Endodermal cell (in vitro differentiated cells): ENCODE results near the gene TLE5. TPM values are rescaled to one million over a fixed set of nuclear protein-coding genes. Genes with fewer than 3 reads are reported as not detected.
"Not testable (repeated sequence)": the region's sequence is repeated elsewhere in the genome, so short reads cannot be mapped to it uniquely, and the experiment has no call there.

Source experiments
- DNase-seq: peaks from one replicate; pipeline ENCODE4 v3.0.0-alpha.2; 2017
- H3K27ac ChIP-seq: 2 replicates; pipeline ENCODE4 v1.5.1; 2013; ENCODE audit warnings: mild to moderate bottlenecking, low read depth, low read length, moderate library complexity
- H3K27me3 ChIP-seq: 2 replicates; pipeline ENCODE4 v1.6.1; 2013; ENCODE audit warnings: mild to moderate bottlenecking, low read length, moderate library complexity; ENCODE audit not compliant: insufficient read depth, control insufficient read depth, poor library complexity, severe bottlenecking
- H3K36me3 ChIP-seq: 2 replicates; pipeline ENCODE4 v1.7.0; 2013; ENCODE audit warnings: mild to moderate bottlenecking, low read length, moderate library complexity; ENCODE audit not compliant: control insufficient read depth, insufficient read depth
- H3K4me1 ChIP-seq: one replicate; pipeline ENCODE4 v1.7.0; 2013; ENCODE audit warnings: low read length; ENCODE audit not compliant: control insufficient read depth, insufficient read depth
- H3K4me3 ChIP-seq: 2 replicates; pipeline ENCODE4 v1.5.1; 2013; ENCODE audit warnings: mild to moderate bottlenecking, low read length, moderate library complexity
- H3K9ac ChIP-seq: 2 replicates; pipeline ENCODE4 v1.6.1; 2013; ENCODE audit warnings: mild to moderate bottlenecking, low read length, moderate library complexity; ENCODE audit not compliant: poor library complexity, severe bottlenecking; ENCODE audit errors: extremely low read depth
- H3K9me3 ChIP-seq: 2 replicates; pipeline ENCODE4 v1.6.1; 2013; ENCODE audit warnings: mild to moderate bottlenecking, low read length, moderate library complexity; ENCODE audit not compliant: control insufficient read depth
- H3K27ac Mint-ChIP-seq: 2 replicates; pipeline ENCODE4 v1.8.0; 2020; ENCODE audit warnings: mixed read lengths
- H3K27me3 Mint-ChIP-seq: 2 replicates; pipeline ENCODE4 v1.8.0; 2021; ENCODE audit warnings: mild to moderate bottlenecking, mixed read lengths; ENCODE audit not compliant: insufficient read depth
- H3K36me3 Mint-ChIP-seq: 2 replicates; pipeline ENCODE4 v1.8.0; 2020; ENCODE audit warnings: low read depth, mixed read lengths
- H3K4me1 Mint-ChIP-seq: 2 replicates; pipeline ENCODE4 v1.8.0; 2020; ENCODE audit warnings: mixed read lengths
- H3K4me3 Mint-ChIP-seq: 2 replicates; pipeline ENCODE4 v1.8.0; 2020; ENCODE audit warnings: mild to moderate bottlenecking, moderate library complexity, mixed read lengths
- H3K9me3 Mint-ChIP-seq: 2 replicates; pipeline ENCODE4 v1.8.0; 2020; ENCODE audit warnings: mild to moderate bottlenecking, mixed read lengths
- WGBS, 2 experiments: methylation state at CpG; one replicate each; pipeline versions ENCODE4 v1.1.5 to v1.1.7; 2013; ENCODE audit warnings: missing lambda C conversion rate in 2 of 2, mixed read lengths in 1 of 2; ENCODE audit not compliant: insufficient coverage in 1 of 2, insufficient read length in 1 of 2; 5-methylcytosine and 5-hydroxymethylcytosine counted together
- total RNA-seq, 2 donors: library from RNA; stranded (reverse); fragmentation: NEBNext Ultra II Directional in 1 of 2; extraction: Animal tissue kit (Norgen Biotek cat#: 25700) in 1 of 2; gene quantifications; 2 replicates in 1 of 2; 3 replicates in 1 of 2; pipeline ENCODE4 v1.2.1, GENCODE V29; 2021
- TF ChIP-seq, protein P1 (sequence below): fragments of 200-600 bp; sonication (generic); conservative IDR thresholded peaks from 2 replicates; pipeline ENCODE4 v1.5.0; 2021; ENCODE audit warnings: antibody characterized with exemption, mild to moderate bottlenecking

Gene TLE5
- total RNA-seq, 2 donors from 2014 or later = 488 to 575 TPM

DNA sequence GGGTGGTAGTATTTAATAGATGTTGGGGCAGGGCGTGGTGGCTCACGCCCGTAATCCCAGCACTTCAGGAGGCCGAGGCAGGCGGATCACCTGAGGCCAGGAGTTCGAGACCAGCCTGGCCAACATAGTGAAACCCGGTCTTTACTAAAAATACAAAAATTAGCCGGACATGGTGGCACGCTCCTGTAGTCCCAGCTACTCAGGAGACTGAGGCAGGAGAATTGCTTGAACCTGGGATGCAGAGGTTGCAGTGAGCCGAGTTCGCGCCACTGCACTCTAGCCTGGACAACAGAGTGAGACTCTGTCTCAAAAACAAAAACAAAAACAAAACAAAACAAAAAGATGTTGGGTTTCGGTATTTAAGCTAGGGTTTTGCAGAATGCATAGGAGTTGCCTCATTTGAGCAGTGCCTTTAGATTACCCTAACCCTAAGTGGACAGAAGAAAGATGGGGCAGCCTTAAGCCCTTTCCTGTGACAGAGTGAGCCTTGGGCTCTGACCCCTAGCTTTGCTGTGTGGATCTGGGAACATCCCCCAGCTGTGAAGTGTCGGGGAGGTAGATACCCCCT is 25.2 kb downstream of the TLE5 start:
- H3K36me3 Mint-ChIP-seq, H3K27ac ChIP-seq, H3K4me1 ChIP-seq, DNase-seq, H3K9me3 Mint-ChIP-seq, H3K9ac ChIP-seq, H3K36me3 ChIP-seq, H3K9me3 ChIP-seq, H3K27me3 ChIP-seq: not testable (repeated sequence)
- H3K4me3 Mint-ChIP-seq = peak overlapping the region; percentile 66
- H3K27ac Mint-ChIP-seq = peak overlapping the region; percentile 98
- peaks cover 27% of the 10 kb centered on the region for H3K4me1 Mint-ChIP-seq
- peaks cover 35% of the 10 kb centered on the region for H3K27me3 Mint-ChIP-seq
- WGBS, 2 experiments = 56 to 72% methylated on average over 9 to 14 of the region's 14 CpGs
- TF ChIP-seq, protein P1, sequence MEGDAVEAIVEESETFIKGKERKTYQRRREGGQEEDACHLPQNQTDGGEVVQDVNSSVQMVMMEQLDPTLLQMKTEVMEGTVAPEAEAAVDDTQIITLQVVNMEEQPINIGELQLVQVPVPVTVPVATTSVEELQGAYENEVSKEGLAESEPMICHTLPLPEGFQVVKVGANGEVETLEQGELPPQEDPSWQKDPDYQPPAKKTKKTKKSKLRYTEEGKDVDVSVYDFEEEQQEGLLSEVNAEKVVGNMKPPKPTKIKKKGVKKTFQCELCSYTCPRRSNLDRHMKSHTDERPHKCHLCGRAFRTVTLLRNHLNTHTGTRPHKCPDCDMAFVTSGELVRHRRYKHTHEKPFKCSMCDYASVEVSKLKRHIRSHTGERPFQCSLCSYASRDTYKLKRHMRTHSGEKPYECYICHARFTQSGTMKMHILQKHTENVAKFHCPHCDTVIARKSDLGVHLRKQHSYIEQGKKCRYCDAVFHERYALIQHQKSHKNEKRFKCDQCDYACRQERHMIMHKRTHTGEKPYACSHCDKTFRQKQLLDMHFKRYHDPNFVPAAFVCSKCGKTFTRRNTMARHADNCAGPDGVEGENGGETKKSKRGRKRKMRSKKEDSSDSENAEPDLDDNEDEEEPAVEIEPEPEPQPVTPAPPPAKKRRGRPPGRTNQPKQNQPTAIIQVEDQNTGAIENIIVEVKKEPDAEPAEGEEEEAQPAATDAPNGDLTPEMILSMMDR = peak; percentile 18
- peak overlapping the region; percentile 81 for H3K4me3 ChIP-seq

GRCh38 chr19:3036119-3036976 is 25.9 kb downstream of the TLE5 start:
- H3K27me3 ChIP-seq = no peaks in the 10 kb centered on the region
- H3K27ac ChIP-seq = no peak overlapping the region
- WGBS, 2 experiments = 1 to 2% methylated on average over 13 to 44 of the region's 44 CpGs
- peak; percentile 97 for DNase-seq
- Mint-ChIP-seq H3K27me3 (peaks cover 42% of the 10 kb centered on the region), H3K4me1 (peaks cover 24% of the 10 kb centered on the region), H3K4me3 (peak overlapping the region; percentile 66), H3K9me3 (no peaks in the 10 kb centered on the region), H3K27ac (peak overlapping the region; percentile 98), H3K36me3 (no peaks in the 10 kb centered on the region)
- no peaks in the 10 kb centered on the region for H3K9me3 ChIP-seq
- peak overlapping the region; percentile 81 for H3K4me3 ChIP-seq
- no peaks in the 10 kb centered on the region for H3K36me3 ChIP-seq
- no peaks in the 10 kb centered on the region for H3K4me1 ChIP-seq
- TF ChIP-seq, protein P1 = peak; percentile 43
- peak overlapping the region; percentile 56 for H3K9ac ChIP-seq

GRCh38 chr19:3035542-3036118 is 26.7 kb downstream of the TLE5 start:
- Histone ChIP-seq H3K4me3 (peak overlapping the region; percentile 85), H3K27ac (no peak overlapping the region), H3K9me3 (no peaks in the 10 kb centered on the region), H3K36me3 (no peaks in the 10 kb centered on the region), H3K27me3 (peaks cover 4% of the 10 kb centered on the region), H3K4me1 (no peaks in the 10 kb centered on the region), H3K9ac (peak overlapping the region; percentile 85)
- Mint-ChIP-seq H3K9me3 (no peaks in the 10 kb centered on the region), H3K4me3 (peak overlapping the region; percentile 66), H3K4me1 (peaks cover 23% of the 10 kb centered on the region), H3K36me3 (no peaks in the 10 kb centered on the region), H3K27ac (peak overlapping the region; percentile 98), H3K27me3 (peaks cover 47% of the 10 kb centered on the region)
- 0 to 1% methylated on average over 8 to 29 of the region's 29 CpGs for whole genome bisulfite sequencing, 2 experiments
- peak; percentile 99 for DNase-seq
- TF ChIP-seq, protein P1 = no peak
